HUES64 (cell line): Measurements from ENCODE around the gene IRF2.

ENCODE experiments used
- H3K27ac ChIP-seq: 2 replicates; pipeline ENCODE4 v1.7.0; 2013; ENCODE audit warnings: low read depth, low read length, inconsistent platforms
- H3K27me3 ChIP-seq: 2 replicates; pipeline ENCODE4 v1.6.1; 2013; ENCODE audit warnings: mild to moderate bottlenecking, low read length; ENCODE audit not compliant: insufficient read depth
- H3K36me3 ChIP-seq: 2 replicates; pipeline ENCODE4 v1.6.1; 2013; ENCODE audit warnings: mild to moderate bottlenecking, low read length; ENCODE audit not compliant: insufficient read depth
- H3K4me1 ChIP-seq: 2 replicates; pipeline ENCODE4 v1.6.1; 2013; ENCODE audit warnings: mild to moderate bottlenecking, low read length, moderate library complexity; ENCODE audit not compliant: insufficient read depth
- H3K4me3 ChIP-seq: 2 replicates; pipeline ENCODE4 v1.5.1; 2013; ENCODE audit warnings: mild to moderate bottlenecking, low read length, moderate library complexity
- H3K9ac ChIP-seq: 2 replicates; pipeline ENCODE4 v1.6.1; 2013; ENCODE audit warnings: mild to moderate bottlenecking, low read depth, low read length
- H3K9me3 ChIP-seq: 2 replicates; pipeline ENCODE4 v1.6.1; 2013; ENCODE audit warnings: low read depth, low read length; ENCODE audit not compliant: insufficient read depth
- WGBS: fragments of 150-250, 120-280 bp; methylation state at CpG from one replicate; pipeline ENCODE4 v1.1.7; 2013; ENCODE audit warnings: missing lambda C conversion rate; 5-methylcytosine and 5-hydroxymethylcytosine counted together

The IRF2 gene

GRCh38 chr4:184358521-184359232 is 115.7 kb downstream of the IRF2 start:
- H3K9ac ChIP-seq: no peak overlapping the region
- H3K27ac ChIP-seq: no peak overlapping the region
- no peaks in the 10 kb centered on the region for H3K36me3 ChIP-seq
- no peaks in the 10 kb centered on the region for H3K9me3 ChIP-seq
- H3K4me1 ChIP-seq: no peaks in the 10 kb centered on the region; the same call in 1 of the 2 replicates
- 89% methylated on average over 5 of the region's 5 CpGs for WGBS
- no peak overlapping the region for H3K4me3 ChIP-seq
- H3K27me3 ChIP-seq: no peaks in the 10 kb centered on the region

- H3K9ac ChIP-seq: no peak overlapping the region
- no peak overlapping the region for H3K27ac ChIP-seq
- no peaks in the 10 kb centered on the region for H3K27me3 ChIP-seq
- no peaks in the 10 kb centered on the region; the same call in 1 of the 2 replicates for H3K4me1 ChIP-seq
- no peak overlapping the region for H3K4me3 ChIP-seq
- no peaks in the 10 kb centered on the region for H3K9me3 ChIP-seq
- H3K36me3 ChIP-seq: no peaks in the 10 kb centered on the region
- 89% methylated on average over 4 of the region's 4 CpGs for WGBS
These were observed 116.6 kb downstream of the IRF2 start for GRCh38 chr4:184357772-184358171.

- no peaks in the 10 kb centered on the region; the same call in 1 of the 2 replicates for H3K4me1 ChIP-seq
- no peaks in the 10 kb centered on the region for H3K27me3 ChIP-seq
- no peak overlapping the region for H3K4me3 ChIP-seq
- H3K27ac ChIP-seq: no peak overlapping the region
- no peak overlapping the region for H3K9ac ChIP-seq
- no peaks in the 10 kb centered on the region for H3K36me3 ChIP-seq
- H3K9me3 ChIP-seq: no peaks in the 10 kb centered on the region
- WGBS: 97% methylated on average over 1 of the region's 1 CpG
These were observed 117.2 kb downstream of the IRF2 start for GRCh38 chr4:184357165-184357564.

DNA sequence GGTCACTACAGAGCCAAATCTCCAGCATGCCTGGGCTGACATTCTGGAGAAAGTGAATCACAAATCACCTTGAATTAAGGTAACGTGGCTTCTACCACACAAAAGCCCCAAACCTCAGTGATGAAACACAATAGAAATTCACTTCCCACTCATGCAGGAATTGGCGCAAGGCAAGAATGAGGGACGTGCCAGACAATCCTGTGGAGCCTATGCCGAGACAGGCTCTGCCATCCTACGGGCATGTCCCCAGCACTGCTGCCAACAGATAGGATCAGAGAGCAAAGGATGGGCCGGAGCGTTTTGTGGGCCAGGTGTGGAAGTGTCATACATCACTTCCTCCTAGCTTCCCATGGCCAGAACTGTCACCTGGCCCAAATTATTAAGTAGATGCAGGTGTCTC is 118.0 kb downstream of the IRF2 start:
- H3K4me3 ChIP-seq: no peak overlapping the region
- H3K9ac ChIP-seq: no peak overlapping the region
- H3K27me3 ChIP-seq: no peaks in the 10 kb centered on the region
- no peaks in the 10 kb centered on the region for H3K36me3 ChIP-seq
- H3K9me3 ChIP-seq: no peaks in the 10 kb centered on the region
- no peaks in the 10 kb centered on the region; the same call in 1 of the 2 replicates for H3K4me1 ChIP-seq
- 98% methylated on average over 7 of the region's 7 CpGs for WGBS
- no peak overlapping the region for H3K27ac ChIP-seq

DNA sequence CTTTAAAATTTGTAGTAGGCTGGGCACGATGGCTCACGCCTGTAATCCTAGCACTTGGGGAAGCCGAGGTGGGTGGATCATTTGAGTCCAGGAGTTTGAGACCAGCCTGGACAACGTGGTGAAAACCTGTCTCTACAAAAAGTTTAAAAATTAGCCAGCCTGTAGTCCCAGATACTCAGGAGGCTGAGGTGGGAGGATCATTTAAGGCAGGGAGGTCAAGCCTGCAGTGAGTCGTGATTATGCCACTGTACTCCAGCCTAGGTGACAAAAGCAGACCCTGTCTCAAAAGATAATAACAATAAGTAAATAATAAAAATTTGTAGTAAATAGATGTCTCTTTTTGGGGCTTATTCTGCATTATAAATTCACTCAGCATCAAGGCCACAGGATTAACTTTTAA is 118.5 kb downstream of the IRF2 start:
- Histone ChIP-seq H3K4me3 (no peak overlapping the region), H3K36me3 (no peaks in the 10 kb centered on the region), H3K27me3 (no peaks in the 10 kb centered on the region), H3K4me1 (no peaks in the 10 kb centered on the region; the same call in 1 of the 2 replicates), H3K9ac (no peak overlapping the region), H3K27ac (no peak overlapping the region), H3K9me3 (0 out of 2 replicates have a peak, but pooled peaks cover 2% of the 10 kb centered on the region)
- WGBS: 89% methylated on average over 4 of the region's 5 CpGs

DNA sequence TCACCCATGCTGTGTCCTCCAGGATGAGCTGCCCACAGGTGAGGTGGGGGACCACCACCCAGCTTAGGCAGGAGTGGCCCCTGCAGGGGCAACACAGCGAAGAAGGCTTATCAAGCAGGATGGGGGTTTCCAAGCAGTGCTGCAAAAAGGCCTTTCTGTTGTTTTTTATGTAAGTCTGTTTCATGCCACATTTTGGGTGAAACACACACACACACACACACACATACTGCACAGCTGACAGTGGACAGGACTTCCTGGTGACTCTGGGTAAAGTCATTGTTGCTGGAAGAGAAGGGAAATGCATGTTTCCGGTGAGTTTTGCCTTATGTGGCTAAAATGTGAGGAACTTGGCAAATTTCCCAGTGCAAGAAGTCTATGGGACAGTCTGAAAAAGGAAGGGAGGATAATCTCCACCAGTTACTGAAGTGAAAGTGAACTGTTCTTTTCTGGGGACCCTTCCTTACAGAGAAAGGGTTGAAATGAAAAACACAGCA is 119.2 kb downstream of the IRF2 start:
- Histone ChIP-seq H3K27ac (no peak overlapping the region), H3K36me3 (no peaks in the 10 kb centered on the region), H3K4me1 (no peaks in the 10 kb centered on the region; the same call in 1 of the 2 replicates), H3K4me3 (no peak overlapping the region), H3K27me3 (no peaks in the 10 kb centered on the region), H3K9me3 (0 out of 2 replicates have a peak, but pooled peaks cover 2% of the 10 kb centered on the region), H3K9ac (no peak overlapping the region)
- WGBS: 87% methylated on average over 2 of the region's 2 CpGs

- Histone ChIP-seq H3K4me1 (peaks cover 12% of the 10 kb centered on the region), H3K27me3 (no peaks in the 10 kb centered on the region), H3K9me3 (0 out of 2 replicates have a peak, but pooled peaks cover 2% of the 10 kb centered on the region), H3K9ac (no peak overlapping the region), H3K27ac (no peak overlapping the region), H3K4me3 (no peak overlapping the region), H3K36me3 (no peaks in the 10 kb centered on the region)
- 87% methylated on average over 4 of the region's 5 CpGs for WGBS
These were observed 121.5 kb downstream of the IRF2 start for GRCh38 chr4:184352891-184353290.

DNA sequence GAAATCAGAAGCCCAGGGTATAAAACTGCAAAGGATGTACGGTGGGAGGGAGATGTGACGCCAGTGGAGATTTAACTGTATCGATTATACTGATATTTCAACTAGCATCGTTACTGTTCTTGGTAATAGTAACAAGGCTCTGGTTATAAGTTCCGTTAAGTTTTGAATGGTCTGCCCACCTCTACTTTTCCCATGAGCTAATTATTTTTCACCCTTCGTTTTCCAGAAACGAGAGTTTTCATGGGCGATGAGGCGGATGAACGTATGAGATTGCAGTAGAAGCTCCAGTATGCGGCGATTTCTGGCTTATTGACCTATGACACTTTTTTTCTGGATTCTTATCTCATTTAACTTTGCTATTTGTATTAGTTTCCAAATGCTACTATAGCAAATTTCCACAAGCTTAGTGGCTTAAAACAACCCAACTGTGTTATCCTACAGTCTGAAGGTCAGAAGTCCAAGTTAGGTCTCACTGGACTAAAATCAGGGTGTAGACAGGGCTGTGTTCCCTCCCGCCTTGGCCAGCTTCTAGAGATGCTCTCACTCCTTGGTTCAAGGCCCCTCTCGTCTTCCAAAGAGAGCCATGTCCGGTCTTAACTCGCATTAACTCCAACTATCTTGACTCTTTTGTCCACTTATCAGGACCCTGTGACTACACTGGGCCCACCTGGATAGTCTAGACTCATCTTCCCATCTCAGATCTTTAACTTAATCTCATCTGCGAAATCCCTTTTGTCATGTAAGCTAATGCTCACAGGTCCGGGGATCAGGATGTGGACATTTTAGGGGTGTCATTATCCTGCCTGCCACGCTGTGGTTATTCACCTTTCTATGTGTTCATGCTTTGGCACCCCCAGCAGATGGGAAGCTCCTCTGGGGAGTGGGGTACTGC is 122.5 kb downstream of the IRF2 start:
- WGBS: 96% methylated on average over 19 of the region's 19 CpGs
- Histone ChIP-seq H3K4me1 (peaks cover 21% of the 10 kb centered on the region), H3K27ac (no peak overlapping the region), H3K27me3 (no peaks in the 10 kb centered on the region), H3K36me3 (no peaks in the 10 kb centered on the region), H3K4me3 (no peak overlapping the region), H3K9ac (no peak overlapping the region), H3K9me3 (0 out of 2 replicates have a peak, but pooled peaks cover 2% of the 10 kb centered on the region)

DNA sequence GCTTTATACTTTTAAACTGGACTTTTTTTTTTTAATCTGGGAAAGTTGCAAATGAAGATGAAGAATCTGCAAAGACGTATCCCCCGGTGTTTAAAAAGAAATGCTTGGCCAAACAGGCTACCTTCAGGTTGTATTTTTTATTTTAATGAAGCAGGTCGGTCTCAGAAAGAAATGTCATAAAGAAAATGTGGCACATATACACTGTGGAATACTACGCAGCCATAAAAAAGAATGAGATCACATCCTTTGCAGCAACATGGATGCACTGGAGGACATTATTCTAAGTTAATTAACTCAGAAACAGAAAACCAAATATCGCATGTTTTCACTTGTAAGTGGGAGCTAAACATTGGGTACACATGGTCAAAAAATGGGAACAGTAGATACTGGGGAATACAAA is 123.4 kb downstream of the IRF2 start:
- no peak overlapping the region for H3K9ac ChIP-seq
- no peak overlapping the region for H3K4me3 ChIP-seq
- H3K27me3 ChIP-seq: no peaks in the 10 kb centered on the region
- no peak overlapping the region for H3K27ac ChIP-seq
- H3K4me1 ChIP-seq: peaks cover 22% of the 10 kb centered on the region
- WGBS: 95% methylated on average over 5 of the region's 5 CpGs
- no peaks in the 10 kb centered on the region for H3K36me3 ChIP-seq
- 0 out of 2 replicates have a peak, but pooled peaks cover 2% of the 10 kb centered on the region for H3K9me3 ChIP-seq

GRCh38 chr4:184350213-184350817 is 124.0 kb downstream of the IRF2 start:
- Histone ChIP-seq H3K27ac (no peak overlapping the region), H3K9ac (no peak overlapping the region), H3K9me3 (0 out of 2 replicates have a peak, but pooled peaks cover 2% of the 10 kb centered on the region), H3K27me3 (no peaks in the 10 kb centered on the region), H3K4me1 (peaks cover 22% of the 10 kb centered on the region), H3K36me3 (no peaks in the 10 kb centered on the region), H3K4me3 (no peak overlapping the region)
- WGBS: 94% methylated on average over 9 of the region's 9 CpGs
